D341Med (cell line): Measurements from ENCODE around the gene KLK2.

ENCODE experiments used
- DNase-seq: peaks from one replicate; pipeline ENCODE4 v3.0.0; 2012; ENCODE audit warnings: low spot score

KLK2 gene

GRCh38 chr19:50925734-50926133 lies 52.5 kb downstream of the KLK2 start:
- no peak for DNase-seq

- DNase-seq = no peak
Measured at GRCh38 chr19:50926144-50926543, 52.9 kb downstream of the KLK2 start.

- no peak for DNase-seq
Measured at GRCh38 chr19:50928831-50929230, 55.6 kb downstream of the KLK2 start.
